ENCODE results near the gene ZSWIM5. TPM values are rescaled to one million over a fixed set of nuclear protein-coding genes. Genes with fewer than 3 reads are reported as not detected.

ZSWIM5 gene
- total and polyA plus RNA-seq, 2 of the 8 experiments (the other 6 are each of a cell fraction or from before 2014, with no cell fraction given) = 2.5 to 3.9 TPM

GRCh38 chr1:45026446-45026845 is 180.0 kb downstream of the ZSWIM5 start:
- H3K18ac ChIP-seq (ENCODE audit: extremely low read depth, low read length) = no peak overlapping the region
- H2AK5ac ChIP-seq (ENCODE audit: low read depth, low read length) = no peak overlapping the region
- H2BK15ac ChIP-seq (ENCODE audit: low read length) = no peak overlapping the region
- no peak overlapping the region for H3K4me3 ChIP-seq (ENCODE audit: extremely low read depth in 1 of 4, insufficient read depth in 2 of 4, low read depth in 3 of 4, low read length in 4 of 4)
- ChIA-PET CTCF (ENCODE audit: partially characterized antibody) (no interaction called here), POLR2A (ENCODE audit: partially characterized antibody) (interaction anchor here (0.7 kb wide), 1 partner anchor 14 kb away, joined by 3 read pairs; no protein-coding TSS in a partner anchor)
- H2BK120ac ChIP-seq (replicated peaks; ENCODE audit: low read depth, low read length) = no peak overlapping the region
- no peak overlapping the region for H3K56ac ChIP-seq (replicated peaks; ENCODE audit: insufficient read length, low read depth, low read length)
- no peak overlapping the region for H4K91ac ChIP-seq (replicated peaks; ENCODE audit: insufficient read length, low read length)
- no peaks in the 10 kb centered on the region for H3K23me2 ChIP-seq (ENCODE audit: low read depth, low read length)
- no peak overlapping the region for H4K5ac ChIP-seq (ENCODE audit: insufficient read length, low read depth, low read length)
- H3K14ac ChIP-seq (ENCODE audit: insufficient read length) = no peak overlapping the region
- H3K79me1 ChIP-seq (ENCODE audit: low read depth, low read length) = no peaks in the 10 kb centered on the region
- no peak overlapping the region for H2BK5ac ChIP-seq (ENCODE audit: low read depth, low read length)
- H3K4me2 ChIP-seq (ENCODE audit: insufficient read depth in 1 of 2, low read depth in 2 of 2, low read length in 2 of 2) = no peak overlapping the region
- no peak overlapping the region for H2BK20ac ChIP-seq (ENCODE audit: low read length)
- no peaks in the 10 kb centered on the region for H4K20me1 ChIP-seq (replicated peaks in 1 of 2; ENCODE audit: control insufficient read depth in 1 of 2, insufficient read depth in 2 of 2, low read length in 2 of 2)
- H2BK12ac ChIP-seq (ENCODE audit: low read depth, low read length) = no peak overlapping the region
- no peak overlapping the region for H3K4ac ChIP-seq (replicated peaks; ENCODE audit: insufficient read length, low read depth, low read length)
- H3K23ac ChIP-seq (ENCODE audit: insufficient read length) = no peak overlapping the region
- no peaks in the 10 kb centered on the region for H3K4me1 ChIP-seq (replicated peaks in 1 of 4; ENCODE audit: control insufficient read depth in 3 of 4, insufficient read depth in 4 of 4, low read length in 3 of 4)
- H3K79me2 ChIP-seq (ENCODE audit: control insufficient read depth in 1 of 2, insufficient read depth in 2 of 2, low read length in 2 of 2) = no peaks in the 10 kb centered on the region
- DNase-seq (ENCODE audit: low read depth in 1 of 2, low spot score in 2 of 2) (no peak), FAIRE-seq (no peak)
- 84% methylated on average over 1 of the region's 1 CpG; no CpG with 5 or more reads in 1 of the 2 experiments for WGBS, 2 experiments (ENCODE audit: extremely low coverage in 1 of 2, insufficient coverage in 1 of 2, insufficient read length in 1 of 2, insufficient replicate concordance in 2 of 2, low coverage in 1 of 2, low lambda C conversion rate in 2 of 2, missing lambda C conversion rate in 1 of 2)
- no peak overlapping the region for H2AFZ ChIP-seq (ENCODE audit: low read length)
- no peak overlapping the region for H4K8ac ChIP-seq (ENCODE audit: extremely low read depth, insufficient read depth, low read length)
- no peaks in the 10 kb centered on the region for H3K36me3 ChIP-seq (ENCODE audit: control insufficient read depth in 2 of 4, insufficient read depth in 4 of 4, low read length in 3 of 4)
- H3K27ac ChIP-seq (ENCODE audit: low read depth, low read length) = no peak overlapping the region
- H3K27me3 ChIP-seq (replicated peaks in 1 of 4; ENCODE audit: control insufficient read depth in 3 of 4, extremely low read depth in 1 of 4, insufficient read depth in 3 of 4, low read length in 3 of 4) = no peaks in the 10 kb centered on the region
- no peak overlapping the region for H3K9ac ChIP-seq (replicated peaks in 1 of 4; ENCODE audit: extremely low read depth in 1 of 4, low read depth in 3 of 4, low read length in 3 of 4)
- H3K9me3 ChIP-seq (ENCODE audit: insufficient read depth in 2 of 2, low read depth in 1 of 2, low read length in 1 of 2) = no peaks in the 10 kb centered on the region
- TF ChIP-seq GTF2F1 (IDR thresholded peaks at IDR 0.05; ENCODE audit: borderline replicate concordance, low read depth, low read length) (no peak), ASH2L (IDR thresholded peaks at IDR 0.05; ENCODE audit: low read length) (no peak), TBP (IDR thresholded peaks at IDR 0.05; ENCODE audit: low read depth, low read length) (no peak), SP1 (IDR thresholded peaks at IDR 0.05; ENCODE audit: low read depth, low read length) (no peak), JUND (IDR thresholded peaks at IDR 0.05; ENCODE audit: low read length) (no peak), CTCF (IDR thresholded peaks at IDR 0.05; ENCODE audit: control extremely low read depth in 1 of 3, insufficient read depth in 1 of 3, low read depth in 1 of 3, low read length in 3 of 3) (no peak), USF2 (IDR thresholded peaks at IDR 0.05; ENCODE audit: low read length) (no peak), EGR1 (IDR thresholded peaks at IDR 0.05; ENCODE audit: borderline replicate concordance, low read depth, low read length) (no peak), CBX5 (IDR thresholded peaks at IDR 0.05; ENCODE audit: low read depth, low read length) (no peak), KDM5A (IDR thresholded peaks at IDR 0.05; ENCODE audit: low read length) (no peak), ATF3 (IDR thresholded peaks at IDR 0.05; ENCODE audit: insufficient read depth, low read depth, low read length) (no peak)
